B cell (primary cell): ENCODE results near the gene ASPSCR1.

Source experiments
- EZH2 ChIP-seq: IDR thresholded peaks from 2 replicates; pipeline ENCODE4 v1.6.1; 2012; ENCODE audit warnings: borderline replicate concordance, low read depth, mild to moderate bottlenecking, moderate library complexity, low read length; ENCODE audit not compliant: insufficient read depth, poor library complexity, severe bottlenecking
- TF ChIP-seq, protein P1 (sequence below): fragments of 200-600 bp; IDR thresholded peaks from one replicate; pipeline ENCODE4 v1.8.0; 2022; ENCODE audit warnings: antibody characterized with exemption, mild to moderate bottlenecking

DNA sequence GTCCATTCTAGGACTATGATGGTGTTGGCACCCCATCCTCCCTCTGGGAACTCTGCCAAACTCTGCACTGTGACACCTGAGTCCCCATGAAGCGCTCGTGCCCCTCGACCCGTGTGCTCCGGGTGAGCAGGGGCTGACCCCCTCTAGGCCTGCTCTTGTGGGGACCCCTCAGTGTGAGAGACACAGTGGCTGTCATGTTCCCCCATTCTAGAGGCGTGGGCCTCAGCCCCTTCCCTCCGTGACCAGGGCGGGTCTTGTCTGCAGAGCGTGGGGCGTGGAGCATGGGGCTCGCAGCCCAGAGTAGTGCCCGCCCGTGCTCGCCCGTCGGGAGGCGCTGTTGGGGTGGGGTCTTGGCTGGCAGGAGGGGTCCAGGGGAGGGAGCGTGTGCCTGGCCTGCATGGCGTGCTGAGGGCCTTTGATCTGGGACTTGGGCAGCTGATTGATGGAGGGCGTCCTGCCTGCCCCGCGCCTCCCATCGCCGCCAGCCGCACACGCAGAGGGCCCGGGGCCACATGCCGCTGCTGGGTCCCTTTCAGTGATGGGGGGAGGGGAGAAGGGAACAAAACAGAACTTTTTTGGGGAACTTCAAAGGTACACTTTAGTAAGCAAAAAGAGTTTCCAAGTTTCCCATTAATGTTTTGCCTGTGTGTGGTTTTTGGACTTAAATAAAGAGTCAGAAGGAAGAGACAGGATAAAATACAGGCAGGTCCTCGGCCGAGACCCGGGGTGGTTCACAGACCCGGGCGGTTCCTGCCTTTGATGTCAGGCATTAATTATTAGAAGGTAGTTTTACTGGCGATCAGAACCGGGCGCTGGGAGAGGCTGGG is 22.8 kb downstream of the ASPSCR1 start:
- TF ChIP-seq, protein P1, sequence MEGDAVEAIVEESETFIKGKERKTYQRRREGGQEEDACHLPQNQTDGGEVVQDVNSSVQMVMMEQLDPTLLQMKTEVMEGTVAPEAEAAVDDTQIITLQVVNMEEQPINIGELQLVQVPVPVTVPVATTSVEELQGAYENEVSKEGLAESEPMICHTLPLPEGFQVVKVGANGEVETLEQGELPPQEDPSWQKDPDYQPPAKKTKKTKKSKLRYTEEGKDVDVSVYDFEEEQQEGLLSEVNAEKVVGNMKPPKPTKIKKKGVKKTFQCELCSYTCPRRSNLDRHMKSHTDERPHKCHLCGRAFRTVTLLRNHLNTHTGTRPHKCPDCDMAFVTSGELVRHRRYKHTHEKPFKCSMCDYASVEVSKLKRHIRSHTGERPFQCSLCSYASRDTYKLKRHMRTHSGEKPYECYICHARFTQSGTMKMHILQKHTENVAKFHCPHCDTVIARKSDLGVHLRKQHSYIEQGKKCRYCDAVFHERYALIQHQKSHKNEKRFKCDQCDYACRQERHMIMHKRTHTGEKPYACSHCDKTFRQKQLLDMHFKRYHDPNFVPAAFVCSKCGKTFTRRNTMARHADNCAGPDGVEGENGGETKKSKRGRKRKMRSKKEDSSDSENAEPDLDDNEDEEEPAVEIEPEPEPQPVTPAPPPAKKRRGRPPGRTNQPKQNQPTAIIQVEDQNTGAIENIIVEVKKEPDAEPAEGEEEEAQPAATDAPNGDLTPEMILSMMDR, result no peak
- TF ChIP-seq EZH2, result no peak
